Right forelimb (tissue), 1 donor: ENCODE results near the gene AQR.
"Not testable (repeated sequence)": the region's sequence is repeated elsewhere in the genome, so short reads cannot be mapped to it uniquely, and the experiment has no call there.

ENCODE experiments used
- DNase-seq: peaks from one replicate; pipeline ENCODE4 v3.0.0-alpha.2; 2018

Gene AQR

GRCh38 chr15:34952481-34952880 is 17.1 kb downstream of the AQR start:
- no peak for DNase-seq

- no peak for DNase-seq
Observed at GRCh38 chr15:34951993-34952392, 17.5 kb downstream of the AQR start.

GRCh38 chr15:34944936-34945335 is 24.6 kb downstream of the AQR start:
- no peak for DNase-seq

GRCh38 chr15:34943711-34944110 is 25.8 kb downstream of the AQR start:
- no peak for DNase-seq

GRCh38 chr15:34943264-34943663 is 26.3 kb downstream of the AQR start:
- not testable (repeated sequence) for DNase-seq

- DNase-seq, result no peak
Observed at GRCh38 chr15:34942363-34942762, 27.2 kb downstream of the AQR start.

- DNase-seq, result no peak
Observed at GRCh38 chr15:34941831-34942230, 27.7 kb downstream of the AQR start.

- no peak for DNase-seq
Observed at GRCh38 chr15:34941185-34941698, 28.3 kb downstream of the AQR start.

GRCh38 chr15:34933432-34933975 is 36.0 kb downstream of the AQR start:
- DNase-seq, result no peak

- not testable (repeated sequence) for DNase-seq
Observed at GRCh38 chr15:34928349-34928748, 41.2 kb downstream of the AQR start.

- DNase-seq, result no peak
Observed at GRCh38 chr15:34927726-34928125, 41.8 kb downstream of the AQR start.

- DNase-seq, result no peak
Observed at GRCh38 chr15:34914317-34914716, 55.2 kb downstream of the AQR start.

GRCh38 chr15:34905047-34905446 is 64.5 kb downstream of the AQR start:
- DNase-seq, result no peak

GRCh38 chr15:34904527-34904926 is 65.0 kb downstream of the AQR start:
- no peak for DNase-seq

GRCh38 chr15:34900748-34901147 is 68.8 kb downstream of the AQR start:
- DNase-seq, result no peak

GRCh38 chr15:34896183-34896582 is 73.4 kb downstream of the AQR start:
- no peak for DNase-seq

GRCh38 chr15:34893967-34894366 is 75.6 kb downstream of the AQR start:
- no peak for DNase-seq

GRCh38 chr15:34892963-34893591 is 76.5 kb downstream of the AQR start:
- DNase-seq, result no peak

GRCh38 chr15:34890424-34890823 is 79.1 kb downstream of the AQR start:
- no peak for DNase-seq

- no peak for DNase-seq
Observed at GRCh38 chr15:34889476-34889875, 80.1 kb downstream of the AQR start.

GRCh38 chr15:34886134-34886533 is 83.4 kb downstream of the AQR start:
- no peak for DNase-seq

GRCh38 chr15:34883633-34884032 is 85.9 kb downstream of the AQR start:
- no peak for DNase-seq

GRCh38 chr15:34883042-34883441 is 86.5 kb downstream of the AQR start:
- DNase-seq, result no peak

- no peak for DNase-seq
Observed at GRCh38 chr15:34879107-34879506, 90.4 kb downstream of the AQR start.

- DNase-seq, result no peak
Observed at GRCh38 chr15:34876640-34877039, 92.9 kb downstream of the AQR start.
